Skeletal muscle cell (primary cell): Measurements from ENCODE around the gene SVOPL.
"Not testable (repeated sequence)": the region's sequence is repeated elsewhere in the genome, so short reads cannot be mapped to it uniquely, and the experiment has no call there.

ENCODE experiments used
- DNase-seq: peaks from one replicate; pipeline ENCODE4 v3.0.0-alpha.2; 2010; ENCODE audit warnings: low read depth
- H3K4me3 ChIP-seq: 2 replicates; pipeline ENCODE4 v1.5.1; 2011; ENCODE audit warnings: low read depth, mild to moderate bottlenecking, control low read depth, low read length, moderate library complexity

The SVOPL gene

GRCh38 chr7:138710536-138711385 is 9.6 kb upstream of the SVOPL start:
- no peak overlapping the region for H3K4me3 ChIP-seq
- no peak for DNase-seq

GRCh38 chr7:138705167-138705566 is 4.0 kb upstream of the SVOPL start:
- H3K4me3 ChIP-seq: no peak overlapping the region
- no peak for DNase-seq

- no peak for DNase-seq
- no peak overlapping the region for H3K4me3 ChIP-seq
These were observed 368 bp upstream of the SVOPL start for GRCh38 chr7:138701537-138701923.

GRCh38 chr7:138699661-138700060 is 1.5 kb downstream of the SVOPL start:
- DNase-seq: no peak
- no peak overlapping the region for H3K4me3 ChIP-seq

GRCh38 chr7:138698281-138698680 is 2.9 kb downstream of the SVOPL start:
- H3K4me3 ChIP-seq: no peak overlapping the region
- DNase-seq: no peak

GRCh38 chr7:138697535-138698182 is 3.5 kb downstream of the SVOPL start:
- no peak overlapping the region for H3K4me3 ChIP-seq
- no peak for DNase-seq

GRCh38 chr7:138695776-138696175 is 5.4 kb downstream of the SVOPL start:
- DNase-seq, H3K4me3 ChIP-seq: not testable (repeated sequence)

- DNase-seq: no peak
- H3K4me3 ChIP-seq: no peak overlapping the region
These were observed 6.1 kb downstream of the SVOPL start for GRCh38 chr7:138695106-138695505.

GRCh38 chr7:138691178-138691577 is 10.0 kb downstream of the SVOPL start:
- no peak for DNase-seq

GRCh38 chr7:138690495-138690894 is 10.7 kb downstream of the SVOPL start:
- no peak overlapping the region for H3K4me3 ChIP-seq
- no peak for DNase-seq

More at GRCh38 chr7:138691178-138691577, 10.0 kb downstream of the SVOPL start:
- H3K4me3 ChIP-seq: no peak overlapping the region

- DNase-seq, H3K4me3 ChIP-seq: not testable (repeated sequence)
These were observed 13.1 kb downstream of the SVOPL start for GRCh38 chr7:138688037-138688436.

GRCh38 chr7:138684340-138684739 is 16.8 kb downstream of the SVOPL start:
- no peak overlapping the region for H3K4me3 ChIP-seq
- DNase-seq: no peak

- no peak for DNase-seq
- no peak overlapping the region for H3K4me3 ChIP-seq
These were observed 21.4 kb downstream of the SVOPL start for GRCh38 chr7:138679793-138680192.

- no peak overlapping the region for H3K4me3 ChIP-seq
- DNase-seq: no peak
These were observed 30.6 kb downstream of the SVOPL start for GRCh38 chr7:138670594-138670993.

- no peak overlapping the region for H3K4me3 ChIP-seq
- no peak for DNase-seq
These were observed 31.8 kb downstream of the SVOPL start for GRCh38 chr7:138669364-138669763.

GRCh38 chr7:138668946-138669345 is 32.2 kb downstream of the SVOPL start:
- no peak overlapping the region for H3K4me3 ChIP-seq
- no peak for DNase-seq

- no peak overlapping the region for H3K4me3 ChIP-seq
- DNase-seq: no peak
These were observed 32.9 kb downstream of the SVOPL start for GRCh38 chr7:138668229-138668596.

GRCh38 chr7:138667535-138668228 is 33.5 kb downstream of the SVOPL start:
- H3K4me3 ChIP-seq: no peak overlapping the region
- no peak for DNase-seq

- no peak overlapping the region for H3K4me3 ChIP-seq
- DNase-seq: no peak
These were observed 34.8 kb downstream of the SVOPL start for GRCh38 chr7:138666385-138666784.

GRCh38 chr7:138665669-138666140 is 35.5 kb downstream of the SVOPL start:
- no peak overlapping the region for H3K4me3 ChIP-seq
- no peak for DNase-seq
